HEK293 (cell line): ENCODE results near the gene GLT6D1.

ENCODE experiments used
- CTCF ChIA-PET: fragments of 350-600 bp; formaldehyde crosslinking; extraction: SDS; loops from one replicate; lab custom pipeline; 2021; ENCODE audit warnings: antibody characterized with exemption; lab: Yijun Ruan, JAX
- POLR2A ChIA-PET: fragments of 300-600 bp; formaldehyde crosslinking; extraction: SDS; loops from one replicate; lab custom pipeline; 2020; ENCODE audit warnings: antibody characterized with exemption, inconsistent platforms; lab: Yijun Ruan, JAX
- H3K27ac ChIP-seq: fragments of 200-500 bp; sonication (Bioruptor generic); 2 replicates; pipeline ENCODE4 v1.5.1; 2014; ENCODE audit warnings: low read depth, low read length, control low read depth, inconsistent platforms; ENCODE audit errors: extremely low read depth
- H3K36me3 ChIP-seq, 2 experiments: fragments of 200-500 bp in 1 of 2; sonication (Bioruptor generic) in 1 of 2; 1 replicate in 1 of 2; 2 replicates in 1 of 2; pipeline ENCODE4 v1.5.1; 2014 to 2017; ENCODE audit warnings: inconsistent platforms in 2 of 2, low read length in 2 of 2; ENCODE audit not compliant: control insufficient read depth in 2 of 2, insufficient read depth in 1 of 2
- H3K4me1 ChIP-seq: fragments of 200-500 bp; sonication (Bioruptor generic); 2 replicates; pipeline ENCODE4 v1.5.1; 2014; ENCODE audit warnings: mild to moderate bottlenecking, low read length, inconsistent platforms; ENCODE audit not compliant: control insufficient read depth, insufficient read depth
- H3K4me3 ChIP-seq: 2 replicates; pipeline ENCODE4 v1.5.1; 2011; ENCODE audit warnings: low read depth, mild to moderate bottlenecking, control low read depth, low read length, moderate library complexity
- H3K9me3 ChIP-seq: fragments of 200-500 bp; sonication (Bioruptor generic); 2 replicates; pipeline ENCODE4 v1.5.1; 2014; ENCODE audit warnings: low read depth, low read length, inconsistent platforms; ENCODE audit not compliant: control insufficient read depth, insufficient read depth
- GLIS2 ChIP-seq: fragments of 450-650 bp; formaldehyde crosslinking; IDR thresholded peaks from 2 replicates; pipeline ENCODE4 v1.5.1; 2016; ENCODE audit warnings: missing biosample characterization, missing genetic modification characterization
- KLF10 ChIP-seq: fragments of 450-650 bp; IDR thresholded peaks from 2 replicates; pipeline ENCODE4 v1.5.1; 2018; ENCODE audit warnings: missing biosample characterization, mild to moderate bottlenecking, missing genetic modification characterization
- RBAK ChIP-seq: fragments of 450-650 bp; formaldehyde crosslinking; IDR thresholded peaks from 2 replicates; pipeline ENCODE4 v1.5.1; 2016; ENCODE audit warnings: missing biosample characterization, missing genetic modification characterization
- SETDB1 ChIP-seq: IDR thresholded peaks from one replicate; pipeline ENCODE4 v1.6.1; 2017; ENCODE audit warnings: mild to moderate bottlenecking, low read length, moderate library complexity, mixed read lengths; ENCODE audit not compliant: insufficient read length
- YY2 ChIP-seq: fragments of 450-650 bp; formaldehyde crosslinking; IDR thresholded peaks from 2 replicates; pipeline ENCODE4 v1.5.1; 2016; ENCODE audit warnings: missing biosample characterization, missing genetic modification characterization
- ZBTB20 ChIP-seq: fragments of 450-650 bp; formaldehyde crosslinking; IDR thresholded peaks from 2 replicates; pipeline ENCODE4 v1.5.1; 2016; ENCODE audit warnings: missing biosample characterization, missing genetic modification characterization
- ZFP37 ChIP-seq: fragments of 450-650 bp; formaldehyde crosslinking; IDR thresholded peaks from 2 replicates; pipeline ENCODE4 v1.5.1; 2016; ENCODE audit warnings: missing biosample characterization, missing genetic modification characterization
- ZNF132 ChIP-seq: fragments of 450-650 bp; formaldehyde crosslinking; IDR thresholded peaks from 2 replicates; pipeline ENCODE4 v1.5.1; 2017; ENCODE audit warnings: missing biosample characterization, missing genetic modification characterization, borderline replicate concordance
- ZNF423 ChIP-seq: fragments of 450-650 bp; formaldehyde crosslinking; IDR thresholded peaks from 2 replicates; pipeline ENCODE4 v1.5.1; 2016; ENCODE audit warnings: missing biosample characterization, missing genetic modification characterization
- ZNF626 ChIP-seq: fragments of 450-650 bp; sonication (Bioruptor Pico); formaldehyde crosslinking; IDR thresholded peaks from 2 replicates; pipeline ENCODE4 v1.5.1; 2018; ENCODE audit warnings: missing biosample characterization, missing genetic modification characterization, inconsistent platforms
- ZNF707 ChIP-seq: fragments of 450-650 bp; formaldehyde crosslinking; IDR thresholded peaks from 2 replicates; pipeline ENCODE4 v1.5.1; 2016; ENCODE audit warnings: missing biosample characterization, missing genetic modification characterization
- ZNF776 ChIP-seq: fragments of 450-650 bp; formaldehyde crosslinking; IDR thresholded peaks from 2 replicates; pipeline ENCODE4 v1.5.0; 2017; ENCODE audit warnings: missing biosample characterization, missing genetic modification characterization, borderline replicate concordance
- ZNF792 ChIP-seq: fragments of 450-650 bp; formaldehyde crosslinking; IDR thresholded peaks from 2 replicates; pipeline ENCODE4 v1.5.1; 2016; ENCODE audit warnings: missing biosample characterization, missing genetic modification characterization
- ZNF843 ChIP-seq: fragments of 450-650 bp; formaldehyde crosslinking; IDR thresholded peaks from 2 replicates; pipeline ENCODE4 v1.5.1; 2016; ENCODE audit warnings: missing biosample characterization, missing genetic modification characterization
- TF ChIP-seq, protein P1 (sequence below): fragments of 450-650 bp; formaldehyde crosslinking; IDR thresholded peaks from 2 replicates; pipeline ENCODE4 v1.5.1; 2016; ENCODE audit warnings: missing biosample characterization, missing genetic modification characterization
- TF ChIP-seq, protein P2 (sequence below): fragments of 450-650 bp; formaldehyde crosslinking; IDR thresholded peaks from 2 replicates; pipeline ENCODE4 v1.5.1; 2016; ENCODE audit warnings: missing biosample characterization, missing genetic modification characterization, low read depth
- TF ChIP-seq, protein P3 (sequence below): fragments of 450-650 bp; IDR thresholded peaks from 2 replicates; pipeline ENCODE4 v1.5.1; 2018; ENCODE audit warnings: missing biosample characterization, missing genetic modification characterization

The GLT6D1 gene

DNA sequence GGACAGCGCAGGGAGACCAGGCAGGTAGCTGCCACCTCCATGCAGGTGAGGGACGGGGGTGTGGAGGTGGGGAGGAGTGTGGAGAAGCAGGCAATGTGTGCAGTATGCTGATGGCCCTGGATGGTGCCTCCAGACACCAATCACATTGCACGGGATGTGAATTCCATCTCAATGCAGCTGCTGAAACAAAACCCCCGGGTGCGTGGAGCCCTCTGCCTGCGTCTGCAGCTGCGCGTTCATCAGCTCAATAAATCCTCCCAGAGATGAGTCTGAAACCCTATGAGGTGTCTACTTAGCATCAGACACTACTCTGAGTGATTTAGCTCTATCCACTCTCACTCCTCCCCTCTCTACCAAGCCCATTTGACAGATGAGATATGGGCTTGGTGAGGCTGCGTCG lies 49.7 kb upstream of the GLT6D1 start (continued):
- TF ChIP-seq RBAK (tag by site-specific recombination) (no peak), ZNF423 (no peak)
- TF ChIP-seq, protein P1, sequence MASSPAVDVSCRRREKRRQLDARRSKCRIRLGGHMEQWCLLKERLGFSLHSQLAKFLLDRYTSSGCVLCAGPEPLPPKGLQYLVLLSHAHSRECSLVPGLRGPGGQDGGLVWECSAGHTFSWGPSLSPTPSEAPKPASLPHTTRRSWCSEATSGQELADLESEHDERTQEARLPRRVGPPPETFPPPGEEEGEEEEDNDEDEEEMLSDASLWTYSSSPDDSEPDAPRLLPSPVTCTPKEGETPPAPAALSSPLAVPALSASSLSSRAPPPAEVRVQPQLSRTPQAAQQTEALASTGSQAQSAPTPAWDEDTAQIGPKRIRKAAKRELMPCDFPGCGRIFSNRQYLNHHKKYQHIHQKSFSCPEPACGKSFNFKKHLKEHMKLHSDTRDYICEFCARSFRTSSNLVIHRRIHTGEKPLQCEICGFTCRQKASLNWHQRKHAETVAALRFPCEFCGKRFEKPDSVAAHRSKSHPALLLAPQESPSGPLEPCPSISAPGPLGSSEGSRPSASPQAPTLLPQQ: no peak
- TF ChIP-seq, all 188 proteins: peak for 0

DNA sequence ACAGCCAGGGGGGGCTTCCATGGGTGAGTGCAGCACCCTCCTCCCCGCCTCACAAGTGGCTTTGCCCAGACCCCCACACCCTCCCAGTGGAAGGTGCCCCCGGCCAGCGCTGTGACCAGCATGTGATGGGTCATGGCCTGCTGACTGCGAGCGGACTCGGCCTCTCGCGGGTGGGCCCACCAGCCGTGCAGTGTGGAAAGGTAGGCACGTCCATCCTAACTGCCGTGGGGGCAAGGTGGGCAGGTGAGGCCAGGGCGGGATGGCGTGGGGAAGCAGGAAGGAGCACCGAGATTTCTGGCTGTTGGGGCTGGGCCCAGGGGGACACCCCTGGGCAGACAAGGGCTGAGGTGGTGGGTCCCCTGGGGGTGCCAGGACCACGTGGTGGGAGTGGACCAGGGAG lies 47.9 kb upstream of the GLT6D1 start:
- H3K36me3 ChIP-seq: no peaks in the 10 kb centered on the region
- no peaks in the 10 kb centered on the region for H3K4me1 ChIP-seq
- TF ChIP-seq, protein P2, sequence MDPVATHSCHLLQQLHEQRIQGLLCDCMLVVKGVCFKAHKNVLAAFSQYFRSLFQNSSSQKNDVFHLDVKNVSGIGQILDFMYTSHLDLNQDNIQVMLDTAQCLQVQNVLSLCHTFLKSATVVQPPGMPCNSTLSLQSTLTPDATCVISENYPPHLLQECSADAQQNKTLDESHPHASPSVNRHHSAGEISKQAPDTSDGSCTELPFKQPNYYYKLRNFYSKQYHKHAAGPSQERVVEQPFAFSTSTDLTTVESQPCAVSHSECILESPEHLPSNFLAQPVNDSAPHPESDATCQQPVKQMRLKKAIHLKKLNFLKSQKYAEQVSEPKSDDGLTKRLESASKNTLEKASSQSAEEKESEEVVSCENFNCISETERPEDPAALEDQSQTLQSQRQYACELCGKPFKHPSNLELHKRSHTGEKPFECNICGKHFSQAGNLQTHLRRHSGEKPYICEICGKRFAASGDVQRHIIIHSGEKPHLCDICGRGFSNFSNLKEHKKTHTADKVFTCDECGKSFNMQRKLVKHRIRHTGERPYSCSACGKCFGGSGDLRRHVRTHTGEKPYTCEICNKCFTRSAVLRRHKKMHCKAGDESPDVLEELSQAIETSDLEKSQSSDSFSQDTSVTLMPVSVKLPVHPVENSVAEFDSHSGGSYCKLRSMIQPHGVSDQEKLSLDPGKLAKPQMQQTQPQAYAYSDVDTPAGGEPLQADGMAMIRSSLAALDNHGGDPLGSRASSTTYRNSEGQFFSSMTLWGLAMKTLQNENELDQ: no peak
- peak; percentile 40; the same call in 1 of the 2 replicates for TF ChIP-seq GLIS2 (tag by site-specific recombination)
- TF ChIP-seq, all 188 proteins: peak for 1
- CTCF ChIA-PET: no interaction called here
- no peak overlapping the region for H3K4me3 ChIP-seq
- POLR2A ChIA-PET: no interaction called here
- no peaks in the 10 kb centered on the region for H3K9me3 ChIP-seq
- H3K27ac ChIP-seq: no peak overlapping the region

DNA sequence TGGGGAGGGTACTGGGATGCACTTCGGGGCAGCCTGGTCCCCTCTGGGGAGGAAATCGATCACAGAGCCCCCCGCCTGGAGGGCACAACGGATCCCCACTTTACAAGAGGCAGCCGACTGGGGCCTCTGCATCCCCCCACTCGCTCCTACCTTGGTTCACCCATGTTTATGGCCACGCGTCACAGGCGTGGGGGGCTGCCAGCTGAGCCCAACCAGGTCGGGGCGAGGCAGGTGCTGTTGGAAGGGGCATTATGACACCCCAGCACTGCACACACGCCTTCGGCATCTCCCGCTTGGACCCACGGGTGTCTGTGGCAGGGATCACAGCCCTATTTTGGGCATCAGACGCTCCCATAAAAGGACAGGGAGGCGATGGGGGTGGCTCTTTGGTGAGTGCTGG lies 45.4 kb upstream of the GLT6D1 start:
- Histone ChIP-seq H3K36me3 (no peaks in the 10 kb centered on the region), H3K4me3 (no peak overlapping the region), H3K9me3 (no peaks in the 10 kb centered on the region), H3K4me1 (no peaks in the 10 kb centered on the region), H3K27ac (no peak overlapping the region)
- POLR2A ChIA-PET: no interaction called here
- TF ChIP-seq ZNF792 (tag by site-specific recombination): no peak
- TF ChIP-seq SETDB1: no peak
- no peak for TF ChIP-seq ZNF843 (tag by site-specific recombination)
- no peak for TF ChIP-seq ZFP37 (tag by site-specific recombination)
- TF ChIP-seq, protein P3, sequence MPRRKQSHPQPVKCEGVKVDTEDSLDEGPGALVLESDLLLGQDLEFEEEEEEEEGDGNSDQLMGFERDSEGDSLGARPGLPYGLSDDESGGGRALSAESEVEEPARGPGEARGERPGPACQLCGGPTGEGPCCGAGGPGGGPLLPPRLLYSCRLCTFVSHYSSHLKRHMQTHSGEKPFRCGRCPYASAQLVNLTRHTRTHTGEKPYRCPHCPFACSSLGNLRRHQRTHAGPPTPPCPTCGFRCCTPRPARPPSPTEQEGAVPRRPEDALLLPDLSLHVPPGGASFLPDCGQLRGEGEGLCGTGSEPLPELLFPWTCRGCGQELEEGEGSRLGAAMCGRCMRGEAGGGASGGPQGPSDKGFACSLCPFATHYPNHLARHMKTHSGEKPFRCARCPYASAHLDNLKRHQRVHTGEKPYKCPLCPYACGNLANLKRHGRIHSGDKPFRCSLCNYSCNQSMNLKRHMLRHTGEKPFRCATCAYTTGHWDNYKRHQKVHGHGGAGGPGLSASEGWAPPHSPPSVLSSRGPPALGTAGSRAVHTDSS (tag by site-specific recombination): no peak
- TF ChIP-seq ZBTB20 (tag by site-specific recombination): no peak
- no peak for TF ChIP-seq ZNF776 (tag by site-specific recombination)
- TF ChIP-seq ZNF132 (tag by site-specific recombination): no peak
- no peak for TF ChIP-seq YY2 (tag by site-specific recombination)
- no peak for TF ChIP-seq ZNF707 (tag by site-specific recombination)
- no peak for TF ChIP-seq ZNF626 (tag by site-specific recombination)
- no peak for TF ChIP-seq KLF10
- CTCF ChIA-PET: interaction anchor here (0.6 kb wide), 1 partner anchor 16 kb away, joined by 3 read pairs; no protein-coding TSS in a partner anchor
